Measurements from ENCODE around the gene PCDHA1.

Gene PCDHA1

DNA sequence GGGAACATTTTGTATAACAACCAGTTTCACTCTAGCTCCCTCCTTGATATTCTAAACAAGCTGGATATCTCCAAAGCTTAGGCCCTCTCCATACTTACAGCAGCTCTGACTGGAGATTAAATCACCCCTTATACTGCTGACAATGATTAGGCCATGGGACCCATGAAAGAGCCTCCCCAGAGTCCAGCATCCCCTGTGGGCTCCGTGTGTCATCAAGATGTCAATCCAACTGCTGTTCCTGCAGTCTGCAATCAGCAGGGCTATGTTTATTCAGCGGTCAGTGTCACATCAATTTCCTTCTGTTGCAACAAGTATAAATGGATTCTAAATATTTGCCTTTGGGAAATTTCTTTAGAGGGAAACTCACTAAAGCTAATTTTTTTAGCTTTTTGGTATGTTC is 206.9 kb downstream of the PCDHA1 start:
- no peak for DNase-seq

DNA sequence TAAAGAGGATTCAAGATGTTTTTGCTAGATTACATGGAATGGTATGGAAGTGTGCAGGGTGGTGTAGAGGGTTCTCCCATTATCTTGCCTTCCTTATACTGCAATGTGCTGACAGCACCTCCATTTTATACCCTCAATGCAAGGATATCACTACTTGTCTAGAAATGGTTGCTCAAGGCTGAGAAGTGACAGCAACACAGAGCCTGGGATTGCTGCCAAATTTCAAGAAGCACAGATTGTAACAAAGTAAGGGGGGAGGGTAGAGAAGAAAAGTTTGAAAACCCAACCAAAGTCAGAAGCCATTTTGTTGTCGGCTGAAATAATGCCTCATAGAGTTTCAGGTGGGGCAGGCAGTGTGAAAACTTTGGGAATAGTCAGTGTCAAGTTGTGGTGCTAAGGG is 210.1 kb downstream of the PCDHA1 start:
- DNase-seq = no peak

DNA sequence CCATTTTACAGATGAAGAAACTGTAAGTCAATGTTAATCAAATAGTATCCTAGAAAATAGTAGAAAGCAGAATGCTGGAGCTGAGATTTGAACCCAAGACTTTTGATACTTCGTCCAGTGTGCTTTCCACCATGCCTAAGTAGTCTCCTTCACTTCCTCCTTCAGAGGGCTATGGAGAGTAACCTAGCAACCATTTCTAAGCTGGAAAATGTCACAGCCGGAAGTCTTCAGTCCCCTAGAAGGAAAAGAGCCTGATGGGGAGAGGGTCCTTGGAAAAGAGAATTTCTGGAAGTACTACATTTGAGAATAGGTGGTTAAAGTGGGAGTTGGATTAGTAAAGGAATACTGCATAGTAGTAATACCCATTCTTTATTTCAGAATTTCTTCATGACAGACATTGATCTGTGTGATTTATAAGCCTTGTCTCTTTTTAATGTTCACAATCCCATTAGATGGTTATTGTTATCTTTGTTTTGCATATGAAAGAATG is 213.0 kb downstream of the PCDHA1 start:
- no peak for DNase-seq

DNA sequence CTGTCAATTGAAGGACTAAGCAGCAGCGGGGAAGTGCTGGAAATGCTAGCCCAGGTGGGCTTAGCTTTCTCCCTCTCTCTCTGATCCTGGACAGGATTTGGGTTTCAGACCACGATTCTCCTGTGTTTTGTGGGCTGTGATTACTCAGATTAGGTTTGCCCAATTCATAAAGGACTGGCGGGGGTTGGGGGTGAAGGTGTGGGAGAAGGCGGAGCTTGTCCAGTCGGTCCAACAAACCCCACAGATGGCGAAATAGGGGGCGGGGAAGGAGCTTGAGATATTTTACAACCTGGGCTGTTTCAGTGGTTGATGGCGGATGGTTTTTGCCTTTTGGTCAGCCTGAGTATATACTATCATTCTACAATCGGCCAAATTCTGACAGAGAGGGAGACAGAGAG is 215.5 kb downstream of the PCDHA1 start:
- DNase-seq = no peak

DNA sequence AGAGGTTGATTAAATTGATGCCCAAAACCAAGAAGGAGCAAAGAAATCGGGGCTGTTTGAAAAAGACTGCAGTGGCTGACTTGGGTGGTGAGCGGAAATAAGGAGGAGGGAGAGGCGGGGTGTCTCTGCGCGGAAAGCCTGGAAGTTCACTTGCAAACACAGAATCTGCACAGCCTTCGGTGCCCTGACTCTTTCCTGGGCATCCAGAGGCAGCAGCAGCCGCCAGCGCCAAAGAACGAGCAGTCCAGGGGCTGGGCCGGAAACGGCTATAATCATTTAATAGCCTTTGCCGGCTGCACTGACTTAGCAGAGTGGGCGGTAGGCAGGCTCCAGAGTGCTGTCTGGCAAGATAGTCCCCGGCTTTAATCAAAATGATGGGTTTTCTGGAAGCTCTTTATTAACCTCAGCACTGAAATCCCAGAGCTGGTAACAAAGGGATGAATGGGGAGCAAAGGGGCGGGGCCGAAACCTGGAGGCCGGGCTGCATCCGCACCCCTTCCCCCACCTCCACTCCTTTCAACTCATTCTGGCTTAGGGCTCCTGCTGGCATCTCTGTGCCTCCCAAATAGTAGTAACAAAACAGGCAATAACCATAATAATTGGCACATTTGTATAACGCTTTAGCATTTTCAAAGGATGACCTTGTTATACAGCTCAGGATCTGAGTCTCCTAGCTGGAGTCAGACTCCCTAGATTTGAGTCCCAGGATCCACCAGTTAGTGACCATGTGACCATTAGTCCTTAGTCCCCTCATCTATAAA is 216.1 kb downstream of the PCDHA1 start:
- DNase-seq = no peak

DNA sequence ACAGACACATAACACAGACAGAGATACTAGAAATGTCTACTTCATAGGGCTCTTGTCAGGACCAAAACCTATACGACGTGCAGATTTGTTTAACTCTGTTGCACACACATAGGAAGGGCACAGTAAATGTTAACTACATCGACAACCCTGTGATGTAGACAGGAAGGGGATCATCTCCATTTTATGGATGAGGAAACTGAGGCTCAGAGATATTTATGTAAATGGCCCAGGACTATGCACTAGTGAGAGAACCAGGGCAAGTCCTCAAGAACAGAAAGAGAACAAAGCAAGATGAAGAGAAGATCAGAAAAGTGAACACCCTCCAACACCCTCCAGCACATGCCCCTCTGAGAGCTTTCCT is 216.6 kb downstream of the PCDHA1 start:
- no peak for DNase-seq

DNA sequence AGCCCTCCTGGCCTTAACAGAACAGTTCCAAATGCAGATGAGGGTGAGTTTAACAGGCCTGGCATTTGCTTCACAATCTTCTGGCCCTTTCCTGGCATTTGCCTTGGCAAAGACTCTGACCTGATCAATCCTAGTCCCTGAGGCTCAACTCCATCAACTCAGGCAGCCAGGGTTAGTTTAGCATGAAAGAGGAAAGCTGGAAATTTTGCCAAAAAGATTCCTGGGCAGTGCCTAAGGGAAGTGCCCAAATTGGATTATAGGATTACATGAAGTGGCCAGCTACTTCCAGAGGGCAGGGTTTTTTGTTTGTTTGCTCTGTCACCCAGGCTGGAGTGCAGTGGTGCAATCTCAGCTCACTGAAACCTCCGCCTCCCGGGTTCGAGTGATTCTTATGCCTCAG is 217.1 kb downstream of the PCDHA1 start:
- DNase-seq = no peak

DNA sequence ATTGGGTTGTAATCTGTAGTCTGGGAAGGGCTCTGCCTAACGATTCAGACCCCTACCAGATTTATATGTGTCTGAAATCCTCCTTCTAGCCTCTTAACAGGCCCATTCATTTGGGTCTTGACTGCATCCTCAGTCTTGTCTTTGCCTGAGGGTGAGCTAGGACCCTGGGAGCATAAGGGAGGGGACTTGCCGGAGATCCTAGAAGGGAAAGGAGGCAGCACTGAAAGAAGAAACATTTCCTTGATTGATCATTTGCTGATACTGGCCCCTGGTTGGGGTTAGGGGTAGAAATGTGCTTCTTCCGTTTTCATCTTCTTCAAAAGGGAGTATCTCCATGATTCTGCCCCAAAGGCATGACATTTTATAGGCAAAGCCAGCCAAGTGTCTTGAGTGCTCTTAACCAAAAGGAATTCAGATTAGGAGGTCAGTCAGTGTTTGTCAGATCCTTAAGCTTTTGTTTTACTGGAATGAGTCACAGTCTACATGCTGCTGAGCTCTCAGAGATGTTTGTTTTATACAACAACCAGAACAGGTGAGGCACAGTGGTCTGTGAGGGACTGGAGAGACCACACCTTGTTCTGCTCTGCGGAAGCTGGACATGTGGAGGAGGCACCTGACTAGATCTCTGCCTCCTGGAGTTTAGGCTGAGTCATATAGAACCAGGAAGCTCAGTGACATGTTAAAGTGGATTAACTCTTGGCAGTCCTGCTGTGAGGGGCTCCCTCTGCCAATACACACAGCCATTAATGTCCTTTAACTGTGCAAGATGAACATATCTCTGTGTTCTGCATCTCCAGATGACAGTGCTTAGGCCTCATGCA is 218.1 kb downstream of the PCDHA1 start:
- no peak for DNase-seq

DNA sequence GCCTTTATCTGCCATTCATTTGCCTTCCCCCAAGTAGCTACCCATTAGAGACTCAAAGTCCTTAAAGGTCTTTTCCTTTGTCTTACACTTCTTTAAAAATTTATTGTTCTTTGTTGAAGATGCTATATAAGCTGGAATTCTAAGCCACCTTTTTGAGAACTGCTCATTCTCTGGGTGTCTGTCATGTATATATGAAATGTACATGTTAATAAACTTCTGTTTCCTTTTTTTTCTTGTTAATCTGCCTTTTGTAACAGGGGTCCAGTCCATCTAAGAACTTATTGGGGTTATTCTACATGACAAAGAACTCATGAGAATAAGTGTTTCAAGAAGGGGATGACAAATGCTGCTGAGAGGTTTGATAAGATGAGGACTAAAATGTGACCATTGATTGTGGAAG is 221.9 kb downstream of the PCDHA1 start:
- no peak for DNase-seq

DNA sequence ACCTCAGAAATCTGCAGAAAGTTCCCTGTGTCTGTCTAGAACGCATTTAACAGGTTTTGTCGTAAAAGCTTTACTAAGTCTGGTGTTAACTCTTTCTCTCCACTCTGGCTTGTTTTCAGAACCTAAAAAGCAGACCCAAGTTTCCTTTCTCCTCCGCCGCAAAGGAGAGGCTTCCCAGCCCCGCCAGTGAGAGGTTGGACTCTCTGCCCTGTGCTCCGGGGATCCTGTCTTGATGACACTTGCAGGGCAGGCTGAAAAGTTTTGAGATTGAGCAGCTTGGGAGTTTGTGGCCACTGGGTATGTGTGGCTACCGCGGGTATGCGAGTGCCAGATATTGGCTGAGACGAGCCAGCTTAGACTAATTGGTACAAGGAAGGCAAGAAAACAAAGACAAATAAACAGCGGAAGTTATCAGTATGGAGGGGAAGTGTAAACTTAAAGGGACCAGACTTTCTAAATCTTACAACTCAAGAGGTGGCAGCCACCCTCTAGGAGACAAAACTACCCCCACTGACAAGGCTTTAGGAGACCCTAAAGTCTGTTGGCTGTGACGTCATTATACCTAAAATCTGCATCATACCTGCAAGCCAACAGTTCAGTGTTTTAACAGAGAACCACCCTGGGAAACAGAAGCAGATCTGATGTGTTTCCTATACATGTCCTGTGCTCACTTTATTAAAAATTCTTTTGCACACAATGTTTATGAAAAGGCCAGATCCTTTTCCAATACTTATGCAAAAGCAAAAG is 224.3 kb downstream of the PCDHA1 start:
- no peak for DNase-seq

DNA sequence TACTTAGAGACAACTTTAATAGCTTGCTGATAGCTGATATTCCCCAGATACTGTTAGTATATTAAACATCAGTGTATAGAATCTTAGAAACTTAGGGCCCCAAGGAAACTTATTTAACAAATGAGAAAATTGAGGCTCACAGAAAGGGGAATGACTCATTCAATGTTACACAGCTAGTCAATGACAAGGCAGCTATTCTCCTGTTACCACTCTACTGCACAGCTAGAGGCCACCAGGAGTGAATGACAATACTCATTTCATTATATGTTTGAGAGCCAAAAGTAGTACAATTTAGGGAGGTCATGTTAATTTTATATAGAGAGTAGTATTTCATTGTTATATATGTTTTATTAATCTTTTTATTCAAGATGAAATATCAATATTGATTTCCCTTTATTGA is 232.0 kb downstream of the PCDHA1 start:
- DNase-seq = no peak

DNA sequence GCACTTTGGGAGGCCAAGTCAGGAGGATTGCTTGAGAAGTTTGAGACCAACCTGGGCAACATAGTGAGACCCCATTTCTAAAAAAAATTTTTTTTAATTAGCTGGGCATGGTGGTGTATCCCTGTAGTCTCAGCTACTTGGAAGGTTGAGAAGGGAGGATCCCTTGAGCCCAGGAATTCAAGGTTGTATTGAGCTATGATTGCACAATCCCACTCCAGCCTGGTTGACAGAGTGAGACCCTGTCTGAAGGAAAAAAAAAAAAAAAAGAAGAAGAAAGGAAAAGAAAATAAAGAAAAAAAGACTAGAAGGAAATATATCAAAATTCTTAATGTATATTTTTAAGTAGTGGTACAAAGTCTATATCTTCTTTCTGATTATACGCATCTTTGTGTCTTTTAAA is 236.4 kb downstream of the PCDHA1 start:
- no peak for DNase-seq

DNA sequence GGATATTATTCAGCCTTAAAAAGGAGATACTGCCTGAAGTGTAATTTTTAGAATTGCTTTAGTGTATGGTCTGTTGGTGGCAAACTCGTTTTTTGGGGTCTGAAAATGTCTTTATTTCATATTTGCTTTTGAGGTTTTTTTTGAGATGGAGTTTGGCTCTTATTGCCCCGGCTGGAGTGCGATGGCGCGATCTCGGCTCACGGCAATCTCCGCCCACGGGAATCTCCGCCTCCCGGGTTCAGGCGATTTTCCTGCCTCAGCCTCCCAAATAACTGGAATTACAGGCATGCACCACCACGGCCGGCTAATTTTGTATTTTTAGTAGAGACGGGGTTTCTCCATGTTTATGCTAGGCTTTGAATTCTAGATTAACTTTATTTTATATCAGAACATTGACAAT is 245.1 kb downstream of the PCDHA1 start:
- no peak for DNase-seq

DNA sequence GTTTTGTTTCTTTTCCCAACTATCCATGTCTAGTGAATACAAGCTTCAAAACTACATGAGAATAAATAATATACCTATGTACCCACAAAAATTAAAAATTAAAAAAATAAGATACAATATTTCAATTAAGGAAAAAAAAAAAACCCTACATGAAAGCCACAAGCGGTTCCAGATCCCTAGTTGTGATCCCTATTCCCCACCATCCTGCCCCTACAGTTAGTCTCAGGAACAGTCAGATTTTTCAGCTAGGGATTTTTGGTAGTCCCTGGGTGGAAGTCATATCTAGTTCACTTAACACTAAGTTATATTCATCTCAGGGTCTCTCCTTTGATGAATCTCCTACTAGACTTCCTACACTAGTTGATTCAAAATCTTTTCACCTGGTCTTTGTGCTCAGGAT is 246.7 kb downstream of the PCDHA1 start:
- DNase-seq = no peak

DNA sequence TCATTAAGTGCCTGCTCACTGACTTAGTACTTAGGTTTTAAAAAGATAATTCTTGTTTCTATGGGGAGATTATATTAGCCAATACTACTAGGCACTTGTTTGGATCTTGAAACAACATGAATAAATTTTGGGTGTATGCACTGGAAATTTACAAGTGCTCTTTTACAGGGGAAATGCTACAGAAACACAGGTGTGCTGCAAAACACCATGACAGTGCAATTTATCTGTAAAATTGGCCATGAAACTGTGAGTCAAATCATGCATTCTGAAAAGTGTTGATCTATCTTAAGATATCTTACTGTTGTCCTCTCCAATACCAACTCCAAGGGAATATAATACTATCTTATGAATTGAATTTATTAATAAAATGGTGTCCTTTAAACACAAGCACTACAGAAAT is 253.1 kb downstream of the PCDHA1 start:
- DNase-seq = no peak

DNA sequence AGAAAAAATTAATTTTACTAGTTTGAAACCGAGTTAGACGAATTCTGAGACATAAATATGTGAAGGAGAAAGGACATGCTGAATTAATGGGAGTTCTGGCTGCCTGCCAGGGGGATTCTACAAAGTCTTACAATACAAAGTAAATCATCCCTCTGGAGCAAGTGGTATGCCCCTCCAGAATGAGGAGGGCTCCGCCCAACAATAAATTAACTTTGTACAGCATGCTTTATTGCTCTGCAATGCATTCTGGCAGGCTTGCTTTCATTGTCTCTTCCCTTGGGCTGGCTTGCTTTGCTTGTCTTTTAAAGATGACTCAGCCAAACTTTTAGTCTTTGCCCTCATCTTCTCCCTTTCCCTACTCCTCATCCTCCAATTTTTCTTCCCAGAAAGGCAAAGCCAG is 253.6 kb downstream of the PCDHA1 start:
- DNase-seq = peak; percentile 15

DNA sequence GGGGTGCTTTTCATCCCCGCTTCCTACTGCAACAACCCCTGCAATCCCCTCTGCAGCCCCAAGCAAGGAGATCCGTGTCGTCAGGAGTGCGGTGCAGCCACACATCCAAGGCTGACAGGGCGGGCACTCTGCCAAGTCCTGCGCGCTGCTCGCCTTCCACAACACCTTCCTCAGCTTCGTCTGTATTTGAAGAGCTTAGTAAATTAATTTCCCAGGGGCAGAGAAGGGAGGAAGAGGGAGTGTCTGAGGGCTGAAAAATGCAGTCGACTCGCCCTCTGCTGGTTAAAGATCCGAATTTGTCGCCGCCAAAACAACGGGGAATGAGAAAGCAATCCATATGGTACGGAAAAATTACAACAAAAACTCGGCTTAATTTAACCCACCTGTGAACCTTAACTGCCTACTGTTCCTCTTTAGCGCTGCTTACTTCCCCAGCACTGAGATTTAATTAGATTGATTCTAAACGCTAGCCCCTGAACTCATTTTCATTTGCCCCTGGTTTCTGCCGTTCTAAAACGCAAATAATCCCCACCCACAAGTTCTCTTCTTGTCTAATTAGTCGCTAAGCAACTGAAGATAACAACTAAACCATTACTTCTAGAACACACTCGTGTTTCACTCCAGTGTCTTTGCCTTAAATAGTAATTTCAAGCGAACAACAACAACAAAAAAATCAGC is 254.3 kb downstream of the PCDHA1 start:
- DNase-seq = peak; percentile 83

DNA sequence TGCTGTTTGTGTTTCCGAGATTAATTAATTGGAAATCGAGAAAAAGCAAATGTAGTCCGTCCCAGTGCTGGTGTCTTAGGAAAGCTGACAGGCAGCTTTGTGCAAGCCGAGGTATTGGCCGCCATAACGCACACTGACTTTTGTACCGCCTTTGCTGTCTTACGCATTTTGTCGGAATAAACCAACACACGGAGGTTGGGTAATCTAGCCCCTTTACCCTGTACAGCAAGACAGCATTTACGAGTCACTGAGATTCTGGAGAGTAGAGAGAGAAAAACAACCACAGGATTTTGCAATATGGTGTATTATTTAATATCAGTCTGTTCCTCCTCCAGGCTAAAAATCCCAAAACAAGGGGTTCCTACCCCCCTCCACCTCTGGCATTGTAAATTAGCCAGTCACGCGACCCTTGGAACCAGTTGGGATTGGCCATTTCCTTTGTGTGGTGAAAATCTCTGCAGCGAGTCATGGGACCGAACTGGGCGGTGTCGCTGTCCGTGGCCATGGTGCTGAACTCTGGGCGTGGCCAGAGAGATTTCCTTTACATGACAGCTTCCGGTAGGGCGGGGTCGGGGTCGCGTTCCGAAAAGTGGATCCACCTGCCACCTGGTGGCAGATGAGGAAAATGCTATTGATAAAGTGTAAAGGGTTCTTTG is 255.0 kb downstream of the PCDHA1 start:
- peak; percentile 94 for DNase-seq

DNA sequence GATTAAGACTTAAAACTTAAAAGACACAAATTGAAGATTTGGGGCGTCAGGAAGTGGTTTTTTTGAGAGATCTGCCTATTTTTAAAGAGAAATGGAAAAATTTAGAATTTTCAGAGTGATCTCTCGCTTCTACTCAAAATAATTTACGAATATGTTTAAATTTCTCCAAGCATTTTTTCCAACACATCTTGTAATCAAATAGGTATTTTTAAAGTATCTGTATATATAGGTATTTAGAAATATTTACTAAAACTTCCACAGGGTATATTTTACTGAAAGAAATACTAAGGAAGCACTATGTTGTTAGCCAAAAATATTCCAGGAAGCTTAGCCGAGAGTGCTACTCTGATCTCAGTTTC is 255.5 kb downstream of the PCDHA1 start:
- no peak for DNase-seq

DNA sequence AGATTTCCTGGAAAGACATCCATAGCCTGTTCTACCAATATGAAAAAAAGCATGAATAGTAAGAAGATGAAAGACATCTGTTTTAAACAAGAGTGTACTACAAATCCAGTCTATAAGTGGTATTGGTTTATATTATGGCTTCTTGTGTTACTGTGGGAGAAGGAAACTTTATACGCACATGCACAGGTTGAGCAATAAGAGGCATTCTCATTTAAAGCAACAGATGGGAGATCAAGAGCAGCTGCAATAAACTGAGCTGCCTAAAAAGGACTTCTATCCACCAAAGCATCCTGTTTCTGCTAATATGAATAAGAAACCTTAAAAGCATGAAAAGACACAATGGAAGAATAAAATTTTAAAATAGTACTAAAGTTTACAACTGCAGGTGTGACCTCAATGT is 256.6 kb downstream of the PCDHA1 start:
- no peak for DNase-seq

DNA sequence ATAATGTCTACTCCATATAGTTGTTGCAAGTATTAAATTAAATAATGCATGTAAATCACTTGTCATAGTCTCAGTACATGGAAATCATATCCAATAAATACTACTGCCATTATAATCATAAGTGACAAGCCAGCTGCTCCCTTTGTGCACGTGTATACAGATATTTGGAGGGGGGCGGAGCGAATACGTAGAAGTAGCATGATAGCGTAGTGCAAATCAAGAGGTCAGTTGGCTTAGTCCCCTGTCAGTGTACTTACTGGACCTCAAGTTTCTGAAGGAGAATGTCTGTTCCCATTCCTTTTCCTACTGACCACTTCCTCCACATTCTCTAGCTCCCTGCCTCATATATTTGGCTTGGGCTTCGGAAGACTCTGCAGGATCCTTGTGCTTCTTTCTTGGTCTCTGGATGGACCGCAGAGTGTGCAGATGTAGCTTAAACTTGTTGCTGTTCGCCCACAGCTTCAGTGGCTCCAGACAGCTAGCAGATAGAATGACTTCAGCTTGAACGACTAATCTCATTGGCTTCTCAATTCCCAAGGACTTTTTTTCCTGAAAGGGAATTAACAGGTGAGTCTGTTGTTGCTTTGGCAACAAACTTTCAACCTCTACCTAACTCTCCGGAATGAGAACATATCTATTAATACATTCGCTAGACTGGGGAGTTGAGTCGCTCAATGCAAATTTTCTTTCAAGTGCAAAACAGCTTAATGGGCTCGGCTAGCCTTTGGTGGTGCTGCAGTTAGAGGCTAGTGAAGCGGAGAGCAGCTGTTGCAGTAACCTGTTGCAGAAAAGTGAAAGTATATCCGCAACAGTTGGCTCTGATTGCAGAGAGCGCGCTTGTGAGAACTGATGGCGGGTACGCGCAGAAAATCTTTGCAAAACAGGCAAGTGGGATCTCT is 264.9 kb downstream of the PCDHA1 start, which contains the start of gene PCDHB1:
Gene PCDHB1 (plus strand): TSS at position 753 of the 899 bp plus-strand sequence. CDS start 97 bp downstream, at position 850.
- no peak for DNase-seq

DNA sequence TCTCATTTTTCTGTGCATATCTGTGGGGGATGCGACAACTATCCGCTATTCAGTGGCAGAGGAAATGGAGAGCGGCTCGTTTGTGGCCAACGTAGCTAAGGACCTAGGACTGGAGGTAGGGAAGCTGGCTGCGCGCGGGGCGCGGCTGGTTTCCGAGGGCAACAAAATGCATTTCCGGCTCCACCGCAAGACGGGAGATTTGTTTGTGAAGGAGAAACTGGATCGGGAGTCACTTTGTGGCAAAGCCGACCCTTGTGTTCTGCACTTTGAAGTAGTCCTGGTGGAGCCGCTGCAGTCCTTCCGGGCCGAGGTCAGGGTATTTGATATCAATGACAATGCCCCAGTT is 265.6 kb downstream of the PCDHA1 start:
- no peak for DNase-seq

Data from NCI-H1694 (cell line).